NCI-H2081 (cell line): Measurements from ENCODE around the gene PAQR5.
A peak's percentile ranks its signal among the peaks of the same experiment; 100 is the strongest.
"Not testable (repeated sequence)": the region's sequence is repeated elsewhere in the genome, so short reads cannot be mapped to it uniquely, and the experiment has no call there.

Experiments
- DNase-seq, 2 experiments: peaks; one replicate each; lab custom pipeline; 2025; lab: John Stamatoyannopoulos, UW

The PAQR5 gene

DNA sequence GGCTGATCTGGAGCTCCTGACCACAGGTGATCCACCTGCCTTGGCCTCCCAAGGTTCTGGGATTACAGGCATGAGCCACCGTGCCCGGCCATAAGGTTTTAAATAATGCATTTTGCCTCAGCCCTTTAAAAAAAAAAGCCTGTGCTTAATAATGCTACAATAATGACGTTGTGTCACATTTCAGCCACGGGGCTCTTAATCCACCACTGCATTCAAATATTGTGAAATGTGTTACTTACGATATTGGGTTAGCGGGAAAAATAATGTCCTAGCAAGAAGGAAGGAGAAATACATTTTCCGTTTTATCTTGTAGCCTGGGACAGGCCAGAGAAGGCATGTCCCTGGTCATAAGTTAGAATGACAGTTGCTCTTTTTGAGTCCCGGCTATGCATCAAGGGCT, 17.6 kb downstream of the PAQR5 start:
- DNase-seq: no peak

- DNase-seq: no peak
These were observed 18.7 kb downstream of the PAQR5 start for GRCh38 chr15:69317392-69317841.

- no peak for DNase-seq
These were observed 19.3 kb downstream of the PAQR5 start for GRCh38 chr15:69318033-69318432.

- DNase-seq: no peak
These were observed 21.0 kb downstream of the PAQR5 start for GRCh38 chr15:69319384-69320375.

DNA sequence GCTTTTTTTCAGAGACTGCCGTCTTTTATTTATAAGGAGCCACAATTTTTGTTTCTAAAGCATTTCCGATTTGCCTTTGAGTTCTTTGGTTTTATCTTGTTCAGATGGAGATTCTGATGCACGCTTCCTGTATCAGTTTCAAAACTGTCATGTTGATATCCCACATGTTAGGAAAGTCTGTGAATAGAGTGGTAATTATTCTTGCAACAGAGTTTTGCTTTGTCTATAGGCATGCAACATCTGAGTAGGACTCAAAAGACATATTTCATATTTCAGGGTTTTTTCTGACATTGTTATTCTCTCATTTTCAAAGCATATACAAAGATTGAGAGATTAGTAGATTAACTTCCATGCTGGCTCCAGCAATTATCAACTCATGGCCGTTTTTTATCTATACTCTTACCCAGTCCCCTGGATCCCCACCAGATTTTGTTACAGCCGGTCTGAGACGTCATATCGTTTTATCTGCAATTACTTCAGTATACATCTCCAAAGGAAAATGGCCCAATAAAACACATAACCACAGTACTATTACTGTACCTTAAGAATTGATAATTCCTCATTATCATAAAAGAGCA, 22.4 kb downstream of the PAQR5 start:
- DNase-seq: no peak

DNA sequence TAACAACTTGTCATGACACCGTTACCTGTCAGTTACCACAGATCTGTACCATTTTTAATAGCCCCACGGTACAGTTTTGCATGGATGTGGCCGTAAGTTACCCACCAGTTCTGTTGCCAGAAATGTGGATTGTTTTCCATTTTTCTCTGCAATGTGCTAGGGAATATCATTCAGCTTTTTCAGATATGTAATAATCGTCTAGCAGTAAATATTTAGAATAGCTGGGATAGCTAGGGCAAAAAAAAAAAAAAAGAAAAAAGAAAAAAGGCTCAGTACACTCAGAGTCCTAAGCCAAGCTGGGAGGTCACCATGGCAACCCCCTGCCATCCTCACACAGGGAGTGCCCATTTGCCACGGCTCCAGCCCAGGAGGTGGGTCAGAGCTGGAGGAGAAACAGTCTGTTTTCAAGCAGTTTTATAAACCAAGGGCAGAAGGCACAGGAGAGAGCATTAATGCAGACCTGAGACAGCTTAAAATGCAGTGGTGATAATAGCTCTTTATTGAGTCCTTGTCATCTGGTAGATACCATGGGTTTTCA, 25.2 kb downstream of the PAQR5 start:
- DNase-seq: no peak

GRCh38 chr15:69324565-69324964, 25.9 kb downstream of the PAQR5 start:
- DNase-seq: no peak

GRCh38 chr15:69325456-69325971, 26.8 kb downstream of the PAQR5 start:
- DNase-seq: no peak

GRCh38 chr15:69328080-69328479, 29.4 kb downstream of the PAQR5 start:
- DNase-seq: no peak

DNA sequence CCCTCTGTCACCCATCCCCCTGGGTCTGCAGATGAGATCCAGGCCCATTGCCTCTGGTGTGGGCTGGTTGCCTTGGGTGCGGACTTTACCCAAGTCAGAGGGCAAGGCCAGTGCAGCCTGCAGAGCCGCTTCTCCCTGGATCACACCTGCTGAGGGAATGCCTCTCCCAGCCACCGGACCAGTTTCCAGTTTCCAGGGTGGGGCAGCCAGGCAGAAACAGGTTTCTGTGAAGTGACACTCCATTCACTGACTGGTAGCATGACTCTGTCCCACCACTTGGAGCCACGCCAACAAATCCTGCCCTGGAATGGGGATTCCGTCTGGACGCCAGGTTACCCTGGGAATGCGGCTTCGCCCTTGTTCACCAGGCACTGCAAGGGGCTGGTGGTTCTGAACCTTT, 30.0 kb downstream of the PAQR5 start:
- DNase-seq: no peak

GRCh38 chr15:69337138-69337537, 38.4 kb downstream of the PAQR5 start:
- DNase-seq: peak in 1 of 2 experiments; percentile 4

DNA sequence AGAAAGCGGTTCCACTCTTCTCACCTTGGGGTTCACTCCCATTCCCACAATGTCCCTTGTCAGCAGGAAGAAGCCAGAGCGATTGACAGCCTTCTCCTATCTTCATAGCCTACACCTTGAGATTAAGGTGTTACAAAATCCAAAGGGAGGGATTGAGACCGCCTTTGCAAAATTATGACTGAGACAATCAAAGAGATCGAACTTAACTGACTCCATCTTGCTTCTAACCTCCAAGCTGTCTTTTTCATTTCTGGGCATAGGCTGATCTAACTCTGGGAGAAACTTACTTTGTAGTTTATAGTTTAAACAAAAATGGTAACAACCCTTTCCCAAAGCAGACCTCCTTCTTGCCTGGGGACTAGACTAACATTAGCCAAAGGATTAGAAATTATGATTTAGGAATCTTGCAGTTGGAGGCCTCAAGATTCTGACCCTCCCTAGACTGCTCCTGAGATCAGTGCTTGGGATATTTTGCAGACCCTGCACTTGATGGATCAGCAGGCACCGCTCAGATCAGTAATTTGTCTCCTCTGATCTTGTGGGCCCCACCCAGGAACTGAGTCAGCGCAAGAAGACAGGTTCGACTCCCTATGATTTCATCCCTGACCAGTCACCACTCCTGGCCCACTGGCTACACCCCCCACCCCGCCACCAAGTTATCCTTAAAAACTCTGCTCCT, 40.0 kb downstream of the PAQR5 start:
- DNase-seq: no peak

GRCh38 chr15:69339214-69339543, 40.5 kb downstream of the PAQR5 start:
- DNase-seq: not testable (repeated sequence)

- no peak for DNase-seq
These were observed 41.7 kb downstream of the PAQR5 start for GRCh38 chr15:69340243-69340900.

GRCh38 chr15:69341356-69341755, 42.6 kb downstream of the PAQR5 start:
- DNase-seq: no peak

DNA sequence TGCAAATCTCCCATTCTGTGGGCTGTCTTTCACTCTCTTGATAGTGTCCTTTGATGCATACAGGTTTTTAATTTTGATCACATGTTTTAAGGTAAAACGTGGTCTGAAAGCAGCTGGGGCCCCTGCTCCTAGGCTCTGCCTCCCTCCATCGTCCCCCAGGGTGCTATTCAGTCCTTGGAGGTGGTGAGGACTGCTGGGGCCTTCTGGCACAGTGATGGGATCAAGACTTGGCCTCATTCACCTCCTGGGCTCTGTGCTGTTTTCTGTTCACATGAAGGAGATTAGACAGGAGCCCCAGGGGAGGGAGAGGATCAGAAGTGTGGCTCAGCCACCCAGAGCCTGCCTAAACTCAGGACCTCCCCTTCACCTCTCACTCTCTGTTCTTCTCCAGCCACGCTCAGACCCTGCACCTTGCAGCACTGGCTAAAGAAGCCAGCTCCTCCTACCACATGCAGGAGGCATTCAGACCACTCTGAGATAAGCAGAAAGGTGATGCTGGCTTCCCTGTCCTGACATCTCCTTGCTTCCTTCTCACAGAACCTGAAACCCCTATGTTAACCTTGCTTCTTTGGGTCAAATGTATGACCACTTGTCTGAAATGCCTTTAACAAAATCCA, 43.9 kb downstream of the PAQR5 start:
- DNase-seq: no peak

DNA sequence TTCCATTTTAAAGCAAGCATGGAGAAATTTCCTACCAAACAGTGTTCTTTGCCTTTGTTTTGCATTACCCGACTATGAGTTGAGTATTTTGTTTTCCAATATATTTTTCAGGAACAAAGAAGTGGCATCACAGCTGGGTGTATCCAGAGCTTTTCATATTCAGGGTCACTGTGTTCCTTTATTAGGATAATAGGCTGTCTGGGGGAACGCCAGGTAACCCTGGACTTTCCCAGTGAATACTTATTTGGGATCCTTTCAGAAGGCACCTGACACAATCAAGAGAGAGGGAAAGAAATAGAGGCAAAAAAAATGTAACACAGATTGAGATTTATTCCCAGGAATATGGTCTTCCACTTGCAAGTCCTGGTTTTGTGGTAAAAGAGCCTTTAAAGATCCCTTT, 44.4 kb downstream of the PAQR5 start:
- DNase-seq: no peak

DNA sequence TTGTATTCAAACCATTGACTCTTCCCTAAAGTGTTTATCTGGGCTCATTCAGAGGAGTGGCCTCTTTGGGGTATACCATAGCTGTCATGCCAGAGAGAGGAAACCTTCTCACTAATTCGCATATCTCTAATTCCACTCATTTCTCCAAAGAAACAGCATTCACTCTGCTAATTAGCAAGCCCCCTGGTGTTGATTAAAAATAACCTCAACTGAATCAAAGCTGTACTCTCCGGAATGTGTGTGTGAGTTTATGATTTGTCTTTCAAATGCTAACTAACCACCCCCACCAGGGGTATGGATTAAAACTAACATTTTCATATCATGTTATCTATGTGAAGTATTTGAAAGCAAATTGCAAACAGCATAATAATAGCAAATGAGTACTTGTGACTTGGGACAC, 45.5 kb downstream of the PAQR5 start:
- DNase-seq: no peak

DNA sequence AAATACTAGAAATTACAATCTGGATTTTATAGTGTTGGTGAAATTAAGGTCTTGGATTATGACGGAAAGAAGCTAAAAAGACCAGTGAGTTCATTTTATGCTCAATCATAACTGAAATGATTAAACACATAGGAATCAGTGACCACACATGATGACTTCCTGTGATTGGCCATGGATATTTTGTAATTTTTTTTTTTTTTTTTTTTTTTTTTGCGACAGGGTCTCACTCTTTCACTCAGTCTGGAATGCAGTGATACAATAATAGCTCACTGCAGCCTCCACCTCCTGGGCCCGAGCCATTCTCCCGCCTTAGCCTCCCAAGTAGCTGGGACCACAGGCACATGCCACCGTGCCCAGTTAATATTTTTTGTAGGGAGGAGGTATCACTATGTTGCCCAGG, 47.4 kb downstream of the PAQR5 start:
- DNase-seq: no peak

DNA sequence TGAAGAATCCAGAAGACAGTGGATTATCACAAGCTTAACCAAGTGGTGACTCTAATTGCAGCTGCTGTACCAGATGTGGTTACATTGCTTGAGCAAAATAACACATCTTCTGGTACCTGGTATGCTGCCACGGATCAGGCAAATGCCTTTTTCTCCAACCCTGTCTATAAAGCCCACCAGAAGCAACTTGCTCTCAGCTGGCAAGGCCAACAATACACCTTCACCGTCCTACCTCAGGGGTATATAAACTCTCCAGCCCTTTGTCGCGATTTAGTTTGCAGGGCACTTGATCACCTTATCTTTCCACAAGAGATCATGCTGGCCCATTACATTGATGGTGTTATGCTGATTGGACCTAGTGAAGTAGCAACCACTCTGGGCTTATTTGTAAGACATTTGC, 52.6 kb downstream of the PAQR5 start:
- DNase-seq: no peak

GRCh38 chr15:69351884-69352283, 53.2 kb downstream of the PAQR5 start:
- no peak for DNase-seq
